Lower leg skin (tissue), 3 donors: ENCODE results near the gene SPDYE17.
"Not testable (repeated sequence)": the region's sequence is repeated elsewhere in the genome, so short reads cannot be mapped to it uniquely, and the experiment has no call there.

ENCODE experiments used
- CTCF ChIP-seq, 3 donors: fragments of 450-650 bp; IDR thresholded peaks; one replicate each; pipeline ENCODE4 v1.5.1; 2016; ENCODE audit warnings: antibody characterized with exemption in 3 of 3, mild to moderate bottlenecking in 3 of 3, moderate library complexity in 2 of 3
- POLR2A ChIP-seq, 2 donors: fragments of 450-650 bp; IDR thresholded peaks; one replicate each; pipeline ENCODE4 v1.6.1; 2016 to 2017; ENCODE audit warnings: antibody characterized with exemption in 2 of 2, mild to moderate bottlenecking in 1 of 2, moderate library complexity in 1 of 2

DNA sequence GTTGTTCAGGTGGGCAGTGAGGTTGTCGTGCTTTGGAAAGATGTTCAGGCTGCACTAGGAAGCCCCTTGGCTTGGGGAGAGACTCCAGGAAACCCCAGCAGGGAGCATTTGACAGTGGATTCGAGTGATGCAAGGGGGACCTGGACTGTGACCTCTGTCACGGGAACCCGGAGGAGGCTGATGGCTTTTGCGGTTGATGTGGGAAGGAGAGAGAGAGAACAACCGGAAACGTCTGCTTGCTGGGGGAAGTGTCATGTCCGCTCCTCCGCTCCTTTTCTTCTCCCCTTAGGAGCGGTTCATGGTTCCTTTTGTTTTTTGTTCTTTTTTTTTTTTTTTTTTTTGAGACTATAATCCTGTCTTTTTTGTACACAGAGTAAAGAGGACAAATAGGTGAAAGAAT is 5.8 kb downstream of the SPDYE17 start:
- not testable (repeated sequence) for TF ChIP-seq CTCF, POLR2A (IDR thresholded peaks at IDR 0.05)
